Heart left ventricle (tissue), 16 donors: ENCODE measurements around the gene PTPRN2. TPM values are rescaled to one million over a fixed set of nuclear protein-coding genes. Genes with fewer than 3 reads are reported as not detected.

Experiments used
- ATAC-seq, 4 donors: fragments of 200-7000 bp; cut with Tn5 transposase; one replicate each; pipeline ENCODE4 v1.9.1; 2020 to 2022; ENCODE audit warnings: moderate library complexity in 4 of 4, mild to moderate bottlenecking in 3 of 4, moderate number of reproducible peaks in 1 of 4
- DNase-seq, 5 donors: peaks; one replicate each; pipeline ENCODE4 v3.0.0-alpha.2; 2020
- H3K27ac ChIP-seq, 12 donors: fragments of 200-600 bp; sonication (generic) in 4 of 12; one replicate each; pipeline versions ENCODE4 v1.5.0 to v1.8.0; 2016 to 2022; ENCODE audit warnings: mild to moderate bottlenecking in 2 of 12
- H3K27me3 ChIP-seq, 9 donors: fragments of 200-600 bp; sonication (generic) in 2 of 9; one replicate each; pipeline versions ENCODE4 v1.5.1 to v1.8.0; 2016 to 2022; ENCODE audit warnings: mild to moderate bottlenecking in 3 of 9
- H3K36me3 ChIP-seq, 9 donors: fragments of 200-600 bp; sonication (generic) in 2 of 9; one replicate each; pipeline versions ENCODE4 v1.5.0 to v1.8.0; 2018 to 2022; ENCODE audit warnings: mild to moderate bottlenecking in 2 of 9
- H3K4me1 ChIP-seq, 12 donors: fragments of 200-600 bp; sonication (generic) in 4 of 12; one replicate each; pipeline versions ENCODE4 v1.5.0 to v1.8.0; 2016 to 2022; ENCODE audit warnings: mild to moderate bottlenecking in 3 of 12
- H3K4me3 ChIP-seq, 12 donors: fragments of 200-600 bp; sonication (generic) in 4 of 12; one replicate each; pipeline versions ENCODE4 v1.5.0 to v1.8.0; 2017 to 2022; ENCODE audit warnings: mild to moderate bottlenecking in 9 of 12, moderate library complexity in 4 of 12
- H3K9me3 ChIP-seq, 12 donors: fragments of 200-600 bp; sonication (generic) in 4 of 12; one replicate each; pipeline versions ENCODE4 v1.5.0 to v1.8.0; 2016 to 2022; ENCODE audit warnings: mild to moderate bottlenecking in 1 of 12
- CTCF ChIP-seq, 12 donors: fragments of 200-600 bp; sonication (generic) in 4 of 12; IDR thresholded peaks; one replicate each; pipeline versions ENCODE4 v1.5.0 to v1.8.0; 2018 to 2022; ENCODE audit warnings: antibody characterized with exemption in 12 of 12, mild to moderate bottlenecking in 5 of 12
- POLR2A ChIP-seq, 2 donors: fragments of 450-650 bp; IDR thresholded peaks; one replicate each; pipeline ENCODE4 v1.6.1; 2017; ENCODE audit warnings: antibody characterized with exemption in 2 of 2, mild to moderate bottlenecking in 2 of 2, moderate library complexity in 2 of 2
- WGBS, 4 donors: extraction: QIAGEN DNeasy Blood & Tissue Kit in 2 of 4; methylation state at CpG; one replicate each; pipeline versions ENCODE4 v1.1.5 to v1.1.7; 2013 to 2018; 5-methylcytosine and 5-hydroxymethylcytosine counted together
- intact Hi-C, 10 donors: fragments of 100-400 bp; cut with DNase I; formaldehyde crosslinking; loops; one replicate each; pipeline versions ENCODE4 v1.11.1 to v1.14.2; 2022
- polyA plus RNA-seq, 2 donors: library from polyadenylated mRNA; stranded (reverse); fragments of 200-250 nt; gene quantifications; one replicate each; pipeline ENCODE4 v1.2.3, GENCODE V29; 2013
- total RNA-seq, 9 donors: library from RNA; depleted of rRNA in 2 of 9; stranded (reverse); fragments of >200 nt in 2 of 9; fragmentation: NEBNext Ultra II Directional in 3 of 9; extraction: Animal tissue kit (Norgen Biotek cat#: 25700) in 3 of 9; gene quantifications; one replicate each; pipeline versions ENCODE4 v1.1.0 to v1.2.4, GENCODE V29; 2016 to 2023
- donor health status: ischemic (EF 13 %, LVEDD 7.1; RV severe dilation, severe dysfunction).
- donor health status: healthy with polysubstance abuse.
- donor health status: DM: no; HTN: yes; CAD: no.
- donor health status: DM: no; HTN: no; CAD: no.
- donor health status: ischemic (EF 25% LVEDD 6.9; RV normal size, moderate dysfunction).
- donor health status: ischemic (EF 25% LVEDD 5.7; RV mildly dilated, moderate dysfunction).
- donor health status: healthy.
- donor health status: DM: yes; HTN: yes; CAD: no.
- donor health status: ischemic (EF 35%, LVEDD 5.7; RV mildly dilated, moderate dysfunction).
- donor health status: nonischemic (EF 11% LVEDD 7.7; RV severe dilation, severe dysfunction).
- donor health status: DM: yes; HTN: yes; CAD: no.
- donor health status: PGD.
- donor health status: ischemic (EF 29% LVEDD 5.4; RV normal size, mild dysfunction).
- donor health status: nonischemic (EF 23%, LVEDD 6.1; RV moderate dilation, normal function).

The PTPRN2 gene
- total and polyA plus RNA-seq, 11 donors = 0.61 to 2.3 (median 1.3) TPM

GRCh38 chr7:157828190-157828589 lies 759.4 kb downstream of the PTPRN2 start:
- Histone ChIP-seq H3K27ac (no peak overlapping the region), H3K9me3 (no peaks in the 10 kb centered on the region), H3K4me3 (no peak overlapping the region), H3K4me1 (no peaks in the 10 kb centered on the region), H3K27me3 (peaks cover 0 to 6% (median 0%) of the 10 kb centered on the region in 9 donors), H3K36me3 (no peaks in the 10 kb centered on the region)
- intact Hi-C loops = no loop called here
- DNase-seq (no peak), ATAC-seq (no peak)
- TF ChIP-seq POLR2A (IDR thresholded peaks at IDR 0.05) (no peak), CTCF (IDR thresholded peaks at IDR 0.05) (no peak)
- 88 to 90% (median 90%) methylated on average over 9 to 13 of the region's 13 CpGs for WGBS, 4 donors

GRCh38 chr7:157827863-157828160 lies 759.8 kb downstream of the PTPRN2 start:
- 84 to 86% (median 86%) methylated on average over 10 of the region's 10 CpGs for WGBS, 4 donors
- ATAC-seq (no peak), DNase-seq (no peak)
- H3K36me3 ChIP-seq = no peaks in the 10 kb centered on the region
- no peak overlapping the region for H3K27ac ChIP-seq
- intact Hi-C loops = no loop called here
- TF ChIP-seq POLR2A (IDR thresholded peaks at IDR 0.05) = no peak
- TF ChIP-seq CTCF (IDR thresholded peaks at IDR 0.05) = no peak
- no peaks in the 10 kb centered on the region for H3K9me3 ChIP-seq
- no peaks in the 10 kb centered on the region for H3K4me1 ChIP-seq
- H3K4me3 ChIP-seq = no peak overlapping the region
- H3K27me3 ChIP-seq = peaks cover 0 to 6% (median 0%) of the 10 kb centered on the region in 9 donors

- Histone ChIP-seq H3K9me3 (no peaks in the 10 kb centered on the region), H3K4me1 (no peaks in the 10 kb centered on the region), H3K27ac (no peak overlapping the region), H3K27me3 (peaks cover 0 to 6% (median 0%) of the 10 kb centered on the region in 9 donors), H3K4me3 (no peak overlapping the region), H3K36me3 (no peaks in the 10 kb centered on the region)
- no peak for DNase-seq
- ATAC-seq = no peak
- TF ChIP-seq CTCF (IDR thresholded peaks at IDR 0.05) = no peak
- TF ChIP-seq POLR2A (IDR thresholded peaks at IDR 0.05) = no peak
- intact Hi-C loops = no loop called here
- WGBS, 4 donors = 86 to 91% (median 88%) methylated on average over 21 to 23 of the region's 23 CpGs
These were observed 760.4 kb downstream of the PTPRN2 start for GRCh38 chr7:157827045-157827862.

- Histone ChIP-seq H3K9me3 (no peaks in the 10 kb centered on the region), H3K27me3 (peaks cover 0 to 8% (median 0%) of the 10 kb centered on the region in 9 donors), H3K27ac (no peak overlapping the region), H3K36me3 (no peaks in the 10 kb centered on the region), H3K4me3 (no peak overlapping the region), H3K4me1 (no peaks in the 10 kb centered on the region)
- intact Hi-C loops = no loop called here
- DNase-seq (no peak), ATAC-seq (no peak)
- WGBS, 4 donors = 91 to 96% (median 94%) methylated on average over 16 to 17 of the region's 17 CpGs
- no peak for TF ChIP-seq CTCF (IDR thresholded peaks at IDR 0.05)
- TF ChIP-seq POLR2A (IDR thresholded peaks at IDR 0.05) = no peak
These were observed 761.1 kb downstream of the PTPRN2 start for GRCh38 chr7:157826566-157826965.
